Left lobe of liver (tissue), 2 donors: ENCODE results near the gene CYP2R1. TPM values are rescaled to one million over a fixed set of nuclear protein-coding genes. Genes with fewer than 3 reads are reported as not detected.
A peak's percentile ranks its signal among the peaks of the same experiment; 100 is the strongest.
"Not testable (repeated sequence)": the region's sequence is repeated elsewhere in the genome, so short reads cannot be mapped to it uniquely, and the experiment has no call there.

Experiments used
- ATAC-seq: fragments of 200-7000 bp; cut with Tn5 transposase; one replicate; pipeline ENCODE4 v1.9.1; 2020; ENCODE audit warnings: mild to moderate bottlenecking, moderate library complexity
- DNase-seq: peaks from one replicate; pipeline ENCODE4 v3.0.0-alpha.2; 2020; ENCODE audit warnings: low spot score
- total RNA-seq: library from RNA; stranded (reverse); gene quantifications from one replicate; pipeline ENCODE4 v1.2.1, GENCODE V29; 2021
- donor health status: DM: no; HTN: no; CAD: no; lungs with moderate emphysema.
- donor health status: DM: no; HTN: yes; CAD: no.

CYP2R1 gene
- total RNA-seq, 1 donor from 2014 or later: 6.6 TPM

DNA sequence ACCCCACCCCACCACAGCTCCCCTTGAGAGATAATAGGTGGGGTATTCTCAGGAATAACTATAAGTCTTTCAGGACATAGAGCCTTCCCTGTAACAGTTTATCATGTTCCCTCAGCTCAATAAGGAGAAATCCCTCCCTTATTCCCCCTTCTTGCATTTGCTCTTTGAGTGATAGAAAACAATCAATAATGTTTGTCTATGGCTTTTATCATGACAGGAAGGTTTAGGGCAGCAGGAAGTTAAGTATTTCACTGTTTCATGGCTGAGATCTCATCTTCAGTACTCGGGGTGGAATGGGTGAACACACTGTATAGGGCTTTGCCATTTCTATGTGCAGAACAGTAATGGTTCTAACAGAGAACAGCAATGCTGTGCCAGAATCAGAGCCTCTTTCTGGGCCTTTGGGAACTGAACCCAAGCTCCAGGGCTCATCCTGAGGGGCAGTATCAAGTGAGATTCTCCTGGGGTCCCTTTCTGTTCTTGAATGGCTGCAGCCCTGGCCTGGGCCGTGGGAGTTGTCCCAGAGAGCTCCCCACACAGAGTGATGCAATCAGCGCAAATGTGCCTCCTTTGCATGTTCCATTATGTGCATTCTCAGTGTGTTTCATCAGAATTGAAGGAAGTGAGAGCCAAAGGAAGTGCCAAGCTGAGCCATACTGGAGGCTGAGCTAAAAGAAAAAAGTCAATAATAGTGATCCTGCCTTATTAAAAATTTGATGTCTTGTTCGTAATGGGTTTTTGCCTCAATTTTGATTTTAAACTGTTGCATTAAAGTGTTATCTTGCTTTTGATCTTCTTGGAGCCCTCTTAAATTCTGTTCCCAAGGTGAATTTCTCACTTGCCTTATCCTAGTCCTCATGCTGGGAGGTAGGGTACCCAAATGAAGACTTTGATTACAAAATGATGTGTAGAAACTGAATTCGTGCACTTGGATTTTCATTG, 2.9 kb upstream of the CYP2R1 start:
- DNase-seq (peak; percentile 61), ATAC-seq (peak; percentile 7)

DNA sequence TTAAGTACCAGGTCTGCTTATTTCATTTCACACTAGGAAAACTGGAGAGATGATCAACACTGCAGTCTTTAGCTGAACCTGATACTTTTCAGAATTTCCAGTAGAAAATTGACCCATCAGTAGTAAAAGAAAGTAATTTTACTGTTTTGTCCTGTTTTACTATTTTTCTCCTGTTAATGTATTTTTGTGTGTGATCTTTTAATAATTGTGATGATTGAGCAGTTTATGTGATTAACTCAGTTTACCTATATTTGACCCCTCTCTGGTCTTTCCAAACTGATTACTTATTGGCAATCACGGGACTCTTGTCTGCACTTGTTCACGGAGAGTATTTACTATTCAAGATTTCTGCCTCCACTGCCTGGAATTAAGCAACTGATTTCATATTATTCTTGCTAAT, 546 bp upstream of the CYP2R1 start:
- ATAC-seq (no peak), DNase-seq (no peak)

DNA sequence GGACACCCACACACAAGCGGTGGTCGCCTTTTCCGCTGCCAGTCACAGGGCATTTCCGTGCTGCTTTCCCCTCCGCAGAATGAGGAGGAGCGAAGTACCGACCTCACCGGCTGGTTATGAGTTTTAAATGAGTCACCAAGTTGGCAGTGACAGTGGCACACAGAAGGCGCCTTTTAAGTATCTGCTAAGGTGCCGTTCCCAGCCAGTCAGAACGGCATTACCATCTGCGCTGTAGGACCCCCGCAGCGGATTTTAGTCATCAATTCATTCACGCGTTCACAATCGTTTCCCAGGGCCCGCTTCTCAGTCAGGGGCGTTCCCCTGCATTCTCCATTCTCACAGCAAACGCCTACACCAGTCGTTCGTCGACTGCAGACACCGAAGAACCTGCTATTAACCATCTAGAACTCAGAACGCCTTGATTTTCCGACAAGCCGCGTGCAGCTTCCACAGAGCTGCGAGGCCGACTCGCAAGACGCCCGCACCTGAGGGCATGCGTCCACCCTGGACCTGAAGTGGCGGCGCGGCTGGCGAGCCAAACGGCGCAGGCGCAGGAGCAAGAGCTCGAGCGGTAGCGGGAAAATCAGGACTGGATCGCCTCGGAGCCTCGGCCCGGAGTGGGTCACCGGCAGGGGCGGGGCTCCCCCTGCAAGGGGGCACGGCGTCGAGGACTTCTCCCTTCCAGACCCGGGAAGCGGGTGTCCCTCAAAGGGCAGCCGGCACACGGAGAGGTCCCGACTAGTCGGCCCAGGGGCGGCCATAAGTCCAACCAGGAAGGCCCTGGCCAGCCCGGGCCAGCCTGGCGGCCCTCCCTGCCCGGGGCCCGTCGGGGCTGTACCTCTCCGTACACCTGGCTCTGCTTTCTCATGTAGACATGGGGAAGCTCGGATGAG, 642 bp downstream of the CYP2R1 start:
- DNase-seq (peak; percentile 92), ATAC-seq (peak; percentile 82)

DNA sequence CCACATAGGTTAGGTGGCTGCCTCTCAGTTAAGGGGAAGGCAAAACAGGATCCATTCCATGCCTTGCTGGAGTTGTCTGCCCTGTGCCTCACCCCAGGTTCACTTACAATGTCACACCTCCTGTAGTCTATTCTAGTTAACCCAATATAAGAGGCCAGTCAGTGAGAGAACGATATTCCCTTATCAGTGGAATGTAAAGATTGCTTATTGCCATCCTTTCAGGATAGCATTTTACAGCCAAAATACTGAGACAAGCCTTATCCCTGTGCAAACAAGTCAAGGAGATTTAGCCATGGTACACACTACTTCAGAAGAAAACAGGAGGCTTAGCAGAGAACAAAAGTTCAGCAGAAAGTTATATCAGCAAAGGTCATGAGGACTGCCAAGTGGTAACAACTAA, 5.5 kb downstream of the CYP2R1 start:
- ATAC-seq: no peak
- no peak for DNase-seq

DNA sequence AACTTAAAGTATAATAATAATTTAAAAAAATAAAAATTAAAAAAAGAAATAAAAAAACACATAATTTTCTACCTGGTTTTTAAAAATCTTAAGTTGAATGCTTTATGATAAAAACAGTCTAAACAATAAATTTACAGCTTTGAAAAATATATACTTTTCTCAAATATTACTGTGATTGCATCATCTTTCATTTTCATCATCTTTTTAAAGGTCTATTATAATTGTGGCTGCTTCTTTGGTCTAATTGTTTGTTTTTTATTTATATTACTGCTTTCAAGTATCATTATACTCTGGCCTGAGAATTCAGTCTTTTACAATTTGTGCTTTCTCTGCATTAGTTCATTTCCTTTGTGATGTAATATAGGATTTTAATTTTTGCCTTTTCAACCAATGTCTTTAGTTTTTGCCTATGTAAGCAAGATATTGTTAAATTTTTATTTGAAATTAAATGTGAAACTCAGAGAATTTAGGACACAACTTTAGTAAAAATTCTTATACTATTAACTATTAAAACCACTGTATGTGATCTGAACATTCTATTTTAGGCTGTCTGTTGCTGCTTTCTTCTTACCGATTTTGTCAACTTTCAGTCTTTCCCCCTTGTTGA, 7.3 kb downstream of the CYP2R1 start:
- ATAC-seq (no peak), DNase-seq (no peak)

DNA sequence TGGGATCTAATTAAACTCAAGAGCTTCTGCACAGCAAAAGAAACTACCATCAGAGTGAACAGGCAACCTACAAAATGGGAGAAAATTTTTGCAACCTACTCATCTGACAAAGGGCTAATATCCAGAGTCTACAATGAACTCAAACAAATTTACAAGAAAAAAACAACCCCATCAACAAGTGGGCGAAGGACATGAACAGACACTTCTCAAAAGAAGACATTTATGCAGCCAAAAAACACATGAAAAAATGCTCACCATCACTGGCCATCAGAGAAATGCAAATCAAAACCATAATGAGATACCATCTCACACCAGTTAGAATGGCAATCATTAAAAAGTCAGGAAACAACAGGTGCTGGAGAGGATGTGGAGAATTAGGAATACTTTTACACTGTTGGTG, 8.3 kb downstream of the CYP2R1 start:
- ATAC-seq, DNase-seq: not testable (repeated sequence)

DNA sequence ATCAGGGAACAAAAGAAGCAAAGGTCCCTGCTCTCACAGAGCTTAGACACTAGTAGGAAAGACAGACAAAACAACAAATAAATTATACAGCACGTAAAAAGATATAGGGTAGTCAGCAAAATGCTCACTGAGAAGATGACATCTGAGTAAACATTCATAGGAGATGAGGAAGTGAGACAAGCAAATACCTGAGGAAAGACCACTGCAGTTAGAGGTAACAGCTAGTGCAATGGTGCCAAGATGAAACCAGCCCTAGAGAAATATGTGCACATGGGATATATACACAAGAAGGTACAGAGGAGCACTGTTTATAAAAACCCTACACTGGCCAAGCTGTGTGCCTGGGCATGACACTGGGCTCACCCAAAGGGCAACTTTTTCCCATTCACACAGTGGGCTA, 9.8 kb downstream of the CYP2R1 start:
- ATAC-seq (no peak), DNase-seq (no peak)

DNA sequence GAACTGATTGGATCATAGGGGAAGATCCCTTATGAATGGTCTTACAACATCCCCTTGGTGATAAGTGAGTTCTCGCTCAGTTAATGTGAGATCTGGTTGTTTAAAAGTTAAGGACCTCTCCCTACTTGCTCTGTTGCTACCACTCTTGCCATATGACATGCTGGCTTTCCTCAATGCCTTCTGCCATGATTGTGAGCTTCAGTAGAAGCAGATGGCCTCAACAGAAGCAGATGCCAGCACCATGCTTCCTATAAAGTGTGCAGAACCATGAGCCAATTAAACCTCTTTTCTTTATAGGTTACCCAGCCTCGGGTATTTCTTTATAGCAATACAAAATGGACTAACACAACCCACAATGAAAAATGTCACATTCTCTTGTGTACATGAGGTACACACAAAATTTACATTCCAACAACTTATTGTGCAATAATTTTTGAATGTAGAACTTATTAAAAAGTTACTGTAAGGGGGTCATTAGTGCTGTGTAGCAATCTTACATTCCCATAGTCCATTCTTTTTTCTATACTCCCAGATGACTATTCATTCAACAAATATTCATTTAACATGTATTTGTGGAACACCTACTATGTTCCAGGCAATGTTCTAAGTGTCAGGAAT, 10.3 kb downstream of the CYP2R1 start:
- no peak for DNase-seq
- no peak for ATAC-seq

DNA sequence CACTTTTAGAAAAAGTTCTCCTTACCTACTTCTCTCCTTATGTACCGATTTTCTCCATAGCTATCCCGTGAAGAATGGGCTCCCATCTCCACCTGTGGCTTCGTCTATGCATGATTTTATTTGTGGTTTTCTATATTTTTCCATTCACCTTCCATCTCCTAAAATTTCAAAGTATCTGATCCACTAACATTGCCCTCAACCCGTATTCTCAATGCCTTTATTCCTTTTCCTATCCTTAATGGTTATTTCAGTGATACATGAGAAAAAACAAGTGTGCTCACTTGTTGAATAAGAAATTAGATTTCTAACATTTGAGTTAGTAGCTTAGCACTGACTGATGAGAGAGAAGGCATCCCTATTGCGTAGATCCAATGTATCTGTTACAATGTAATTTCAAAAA, 16.9 kb downstream of the CYP2R1 start:
- ATAC-seq: no peak

DNA sequence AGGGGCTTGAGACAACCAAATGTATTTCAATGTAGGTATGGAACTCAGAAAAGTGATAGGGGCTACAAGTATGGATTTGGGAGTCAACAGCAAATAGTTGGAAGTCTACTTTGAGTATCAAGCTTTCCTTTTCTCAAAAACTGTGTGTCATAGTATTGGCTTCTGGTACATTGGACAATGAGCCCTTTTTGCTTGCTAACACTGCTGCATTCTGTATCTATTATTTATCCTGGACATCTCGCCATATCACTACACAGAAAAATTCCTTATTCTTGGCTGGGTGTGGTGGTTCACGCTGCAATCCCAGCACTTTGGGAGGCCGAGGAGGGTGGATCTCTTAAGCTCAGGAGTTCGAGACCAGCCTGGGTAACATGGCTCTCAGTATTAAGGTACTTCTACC, 18.4 kb downstream of the CYP2R1 start:
- ATAC-seq (no peak), DNase-seq (no peak)

More for the DNA sequence above, 16.9 kb downstream of the CYP2R1 start:
- no peak for DNase-seq

DNA sequence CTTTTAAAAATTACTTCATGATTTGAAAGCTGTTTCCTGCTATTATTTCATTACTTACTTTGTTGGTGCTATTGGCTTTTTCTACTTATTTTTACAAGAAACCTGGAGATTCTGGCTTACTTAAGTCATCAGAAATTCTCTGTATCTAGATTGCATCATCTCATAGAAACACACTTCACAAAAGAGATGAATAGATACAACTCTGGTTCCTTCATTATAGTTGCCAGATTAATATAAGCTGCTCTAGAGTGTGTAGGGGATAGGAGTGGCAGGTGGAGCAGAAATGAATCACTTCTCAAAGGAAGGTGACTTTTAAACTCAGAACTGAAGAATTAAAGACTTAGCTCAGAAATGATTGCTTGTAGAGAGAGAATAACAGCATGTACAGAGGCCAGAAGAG, 20.0 kb downstream of the CYP2R1 start:
- no peak for DNase-seq
- ATAC-seq: no peak

DNA sequence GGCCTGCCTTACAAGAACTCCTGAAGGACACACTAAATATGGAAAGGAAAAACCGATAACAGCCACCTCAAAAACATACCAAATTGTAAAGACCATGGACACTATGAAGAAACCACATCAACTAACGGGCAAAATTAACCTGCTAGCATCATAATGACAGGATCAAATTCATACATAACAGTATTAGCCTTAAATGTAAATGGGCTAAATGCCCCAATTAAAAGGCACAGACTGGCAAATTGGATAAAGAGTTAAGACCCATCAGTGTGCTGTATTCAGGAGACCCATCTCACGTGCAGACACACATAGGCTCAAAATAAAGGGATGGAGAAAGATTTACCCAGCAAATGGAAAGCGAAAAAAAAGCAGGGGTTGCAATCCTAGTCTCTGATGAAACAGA, 28.3 kb downstream of the CYP2R1 start:
- not testable (repeated sequence) for ATAC-seq, DNase-seq

DNA sequence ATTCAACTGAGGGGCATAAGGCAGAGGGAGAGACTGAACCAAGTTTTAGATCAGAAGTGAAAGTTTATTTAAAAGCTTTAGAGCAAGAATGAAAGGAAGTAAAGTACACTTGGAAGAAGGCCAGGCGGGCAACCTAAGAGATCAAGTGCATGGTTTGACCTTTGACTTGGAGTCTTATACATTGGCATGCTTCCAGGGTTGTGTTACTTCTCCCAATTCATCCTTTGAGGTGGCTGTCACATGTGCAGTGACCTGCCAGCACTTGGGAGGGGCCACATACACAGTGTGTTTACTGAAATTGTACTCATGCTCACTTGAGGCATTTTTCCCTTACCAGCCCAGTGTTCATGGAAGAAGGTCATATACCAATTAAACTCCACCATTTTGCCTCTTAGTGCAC, 30.4 kb downstream of the CYP2R1 start:
- DNase-seq: peak; percentile 53
- peak; percentile 78 for ATAC-seq

DNA sequence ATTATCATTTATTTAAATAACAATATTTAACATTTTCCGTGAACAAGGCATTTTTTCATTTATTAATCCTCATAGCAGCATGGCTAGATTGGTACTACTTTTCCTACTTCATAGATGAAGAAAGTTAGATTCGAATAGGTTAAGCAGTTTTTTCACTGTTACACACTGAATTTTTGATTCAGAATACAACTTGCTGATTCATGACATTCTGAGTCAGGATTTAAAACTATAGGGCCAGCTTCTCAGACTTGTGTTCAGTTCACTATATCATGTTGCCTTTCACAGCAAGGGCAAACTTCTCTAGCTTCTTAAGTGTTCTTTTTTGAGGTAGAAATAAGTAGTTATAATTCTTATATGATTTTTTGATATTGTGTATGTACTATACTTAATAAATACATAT, 31.5 kb downstream of the CYP2R1 start:
- ATAC-seq (no peak), DNase-seq (no peak)

DNA sequence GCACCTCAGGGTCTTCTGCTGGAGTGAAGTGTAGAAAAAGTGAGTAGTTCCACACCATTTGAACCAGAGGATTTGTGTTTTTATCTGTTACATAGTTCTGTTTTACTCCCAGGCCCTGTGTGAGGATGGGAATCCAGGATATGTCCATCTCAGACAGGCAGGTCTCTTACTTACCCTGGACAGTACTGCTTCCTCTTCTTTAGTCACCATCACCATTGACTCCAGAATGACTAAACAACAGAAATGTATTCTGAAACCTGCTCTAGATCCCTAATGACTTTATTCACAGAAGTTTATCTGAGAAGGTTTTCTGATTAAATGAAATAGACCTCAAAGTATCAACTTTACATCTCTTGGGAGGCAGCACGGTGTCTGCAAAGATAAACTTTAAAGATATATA, 33.6 kb downstream of the CYP2R1 start:
- DNase-seq (no peak), ATAC-seq (no peak)

DNA sequence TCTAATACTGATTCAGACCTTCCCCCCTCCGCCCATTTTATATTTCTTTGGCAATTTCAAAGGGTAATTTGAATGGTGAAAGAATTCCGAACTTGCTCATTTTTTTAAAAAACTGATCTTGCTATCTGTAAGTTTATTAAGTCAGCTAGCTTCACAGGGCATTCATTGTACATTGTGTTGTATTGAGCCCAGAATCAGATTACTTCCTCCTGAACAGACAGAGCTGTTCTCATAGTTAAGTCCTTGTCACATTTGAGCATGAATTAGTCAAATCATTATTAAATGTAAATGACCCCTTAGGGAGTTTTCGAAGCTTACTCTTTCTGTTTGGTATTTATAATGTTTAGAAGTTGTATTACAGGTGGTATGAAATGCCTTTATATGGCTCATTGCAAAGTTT, 34.4 kb downstream of the CYP2R1 start:
- DNase-seq (no peak), ATAC-seq (no peak)

DNA sequence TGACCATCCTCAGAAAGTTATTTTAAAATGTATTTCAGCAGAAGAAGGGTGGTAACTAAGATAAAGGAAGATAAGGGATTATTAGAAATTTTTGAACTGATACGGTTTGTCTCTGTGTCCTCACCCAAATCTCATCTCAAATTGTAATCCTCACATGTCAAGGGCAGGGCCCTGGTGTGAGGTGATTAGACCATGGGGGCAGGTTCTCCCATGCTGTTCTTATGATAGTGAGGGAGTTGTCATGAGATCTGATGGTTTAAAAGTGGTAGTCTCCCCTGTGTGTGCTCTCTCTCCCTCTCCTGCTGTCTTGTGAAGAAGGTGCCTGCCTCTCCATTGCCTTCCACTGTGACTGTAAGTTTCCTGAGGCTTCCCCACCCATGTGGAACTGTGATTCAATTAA, 36.1 kb downstream of the CYP2R1 start:
- ATAC-seq: no peak
- no peak for DNase-seq

DNA sequence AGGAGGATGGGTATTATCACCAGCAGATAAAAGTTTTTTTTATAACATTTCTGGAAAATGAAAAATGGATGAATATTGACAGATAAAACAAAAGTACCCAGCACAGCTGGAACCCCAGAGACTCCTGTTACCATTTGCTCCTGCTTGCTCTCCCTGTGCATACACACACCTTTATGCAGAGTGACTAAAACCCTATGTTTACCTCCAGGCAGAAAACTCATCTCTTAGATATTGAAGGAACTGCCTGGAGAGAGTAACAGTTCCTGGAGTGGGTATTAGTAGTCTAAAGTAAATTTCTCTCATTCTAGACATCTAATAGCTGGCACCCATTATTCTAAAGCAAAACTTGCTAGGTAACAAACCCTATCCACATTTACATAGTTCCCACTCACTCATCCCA, 38.0 kb downstream of the CYP2R1 start:
- no peak for ATAC-seq
- DNase-seq: no peak

DNA sequence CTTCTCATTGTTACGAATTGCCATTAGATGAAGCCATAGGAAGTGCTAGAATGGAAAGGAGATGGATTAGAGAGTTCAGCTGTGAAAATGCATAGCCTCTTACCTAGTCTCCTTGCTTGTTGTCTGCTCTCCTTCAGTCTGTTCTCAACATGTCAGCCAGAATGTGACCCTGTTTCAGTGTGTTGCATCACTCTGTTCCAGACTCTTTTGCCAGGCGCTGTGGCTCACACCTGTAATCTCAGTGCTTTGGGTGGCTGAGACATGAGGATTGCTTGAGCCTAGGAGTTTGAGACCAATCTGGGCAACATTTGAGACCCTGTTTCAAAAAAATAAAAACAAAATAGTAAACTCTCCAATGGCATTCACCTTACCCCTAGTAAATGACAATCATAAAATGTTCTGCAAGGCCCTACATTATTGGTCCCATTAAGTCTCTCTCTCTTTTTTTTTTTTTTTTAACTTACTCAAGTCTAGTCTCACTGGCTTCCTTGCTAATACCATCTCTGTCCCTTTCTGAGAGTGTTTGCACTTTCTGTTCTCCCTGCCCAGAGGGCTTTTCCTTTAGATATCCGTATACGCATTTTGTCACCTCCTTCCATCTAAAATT, 39.4 kb downstream of the CYP2R1 start:
- peak; percentile 76 for ATAC-seq
- no peak for DNase-seq

DNA sequence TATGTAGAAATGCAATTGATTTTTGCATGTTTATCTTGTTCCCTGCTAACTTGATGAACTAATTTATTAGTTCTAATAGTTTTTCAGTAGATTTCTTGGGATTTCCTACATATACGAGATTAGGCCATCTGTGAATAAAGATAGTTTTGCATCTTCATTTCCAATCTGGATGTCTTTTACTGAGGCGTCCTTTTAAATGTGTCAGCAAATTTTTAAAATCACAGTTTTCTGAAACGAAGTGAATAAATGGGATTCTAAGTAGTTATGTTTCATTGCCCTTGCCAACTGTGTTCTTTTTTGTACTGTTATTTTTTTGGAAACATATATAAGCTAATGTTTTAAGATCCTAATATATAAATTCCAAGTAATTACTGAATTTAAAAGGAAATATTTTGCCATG, 50.0 kb downstream of the CYP2R1 start:
- no peak for ATAC-seq

More for the DNA sequence above, 50.0 kb downstream of the CYP2R1 start:
- DNase-seq: no peak
